H9 (cell line): ENCODE results near the gene ANKRD34B. TPM values are rescaled to one million over a fixed set of nuclear protein-coding genes. Genes with fewer than 3 reads are reported as not detected.

Experiments
- DNase-seq: peaks from one replicate; pipeline ENCODE4 v3.0.0-alpha.2; 2017
- H2AFZ ChIP-seq: one replicate; pipeline ENCODE4 v1.6.1; 2013; ENCODE audit warnings: mild to moderate bottlenecking, low read length, control low read depth, moderate library complexity
- H2AK5ac ChIP-seq: 2 replicates; pipeline ENCODE4 v1.6.1; 2013; ENCODE audit warnings: low read length, control low read depth, mixed read lengths; ENCODE audit not compliant: insufficient read length
- H2BK120ac ChIP-seq: one replicate; pipeline ENCODE4 v1.6.1; 2013; ENCODE audit warnings: low read depth, mild to moderate bottlenecking, low read length, control low read depth, inconsistent platforms; ENCODE audit not compliant: poor library complexity, severe bottlenecking
- H2BK12ac ChIP-seq: 2 replicates; pipeline ENCODE4 v1.6.1; 2013; ENCODE audit warnings: low read length, control low read depth, mixed read lengths, low read depth; ENCODE audit not compliant: insufficient read length
- H2BK15ac ChIP-seq: 2 replicates; pipeline ENCODE4 v1.6.1; 2013; ENCODE audit warnings: low read depth, low read length, control low read depth
- H2BK20ac ChIP-seq: one replicate; pipeline ENCODE4 v1.6.1; 2013; ENCODE audit warnings: low read depth, mild to moderate bottlenecking, low read length, control low read depth, inconsistent platforms; ENCODE audit not compliant: poor library complexity, severe bottlenecking
- H2BK5ac ChIP-seq: 2 replicates; pipeline ENCODE4 v1.6.1; 2013; ENCODE audit warnings: low read length, control low read depth, mixed read lengths; ENCODE audit not compliant: insufficient read length
- H3K14ac ChIP-seq: 2 replicates; pipeline ENCODE4 v1.6.1; 2013; ENCODE audit warnings: low read length, control low read depth; ENCODE audit not compliant: insufficient read depth
- H3K18ac ChIP-seq: 2 replicates; pipeline ENCODE4 v1.6.1; 2013; ENCODE audit warnings: low read depth, mild to moderate bottlenecking, mixed read lengths, low read length, control low read depth; ENCODE audit not compliant: insufficient read length
- H3K23ac ChIP-seq: 2 replicates; pipeline ENCODE4 v1.6.1; 2013; ENCODE audit warnings: low read length, control low read depth, mixed read lengths, low read depth; ENCODE audit not compliant: insufficient read length
- H3K23me2 ChIP-seq: 2 replicates; pipeline ENCODE4 v1.6.1; 2013; ENCODE audit warnings: low read depth, mild to moderate bottlenecking, mixed read lengths, low read length, control low read depth; ENCODE audit not compliant: insufficient read length, poor library complexity, severe bottlenecking
- H3K27ac ChIP-seq: 2 replicates; pipeline ENCODE4 v1.5.1; 2013; ENCODE audit warnings: low read length, control low read depth, mixed read lengths, low read depth; ENCODE audit not compliant: insufficient read length
- H3K27me3 ChIP-seq: 2 replicates; pipeline ENCODE4 v1.6.1; 2013; ENCODE audit warnings: low read length, control low read depth, inconsistent platforms; ENCODE audit not compliant: insufficient read depth
- H3K4ac ChIP-seq: 2 replicates; pipeline ENCODE4 v1.6.1; 2013; ENCODE audit warnings: low read depth, mild to moderate bottlenecking, control low read depth, inconsistent platforms, low read length, moderate library complexity
- H3K4me1 ChIP-seq: 2 replicates; pipeline ENCODE4 v1.6.1; 2013; ENCODE audit warnings: low read length, control low read depth, inconsistent platforms; ENCODE audit not compliant: insufficient read depth
- H3K4me2 ChIP-seq: 2 replicates; pipeline ENCODE4 v1.6.1; 2013; ENCODE audit warnings: low read length, control low read depth, mixed read lengths; ENCODE audit not compliant: insufficient read length, insufficient read depth
- H3K56ac ChIP-seq: 2 replicates; pipeline ENCODE4 v1.6.1; 2013; ENCODE audit warnings: low read depth, mild to moderate bottlenecking, mixed read lengths, low read length, control low read depth; ENCODE audit not compliant: insufficient read length
- H3K79me1 ChIP-seq: 2 replicates; pipeline ENCODE4 v1.6.1; 2013; ENCODE audit warnings: low read depth, mild to moderate bottlenecking, moderate library complexity, low read length, control low read depth, inconsistent platforms; ENCODE audit not compliant: insufficient read depth, poor library complexity, severe bottlenecking
- H3K79me2 ChIP-seq: 2 replicates; pipeline ENCODE4 v1.6.1; 2013; ENCODE audit warnings: low read length, control low read depth, inconsistent platforms; ENCODE audit not compliant: insufficient read depth
- H3K9ac ChIP-seq: 2 replicates; pipeline ENCODE4 v1.6.1; 2013; ENCODE audit warnings: low read length, control low read depth, mixed read lengths; ENCODE audit not compliant: insufficient read length; ENCODE audit errors: extremely low read depth
- H3K9me3 ChIP-seq: one replicate; pipeline ENCODE4 v1.6.1; 2013; ENCODE audit warnings: low read depth, low read length, inconsistent platforms; ENCODE audit not compliant: control insufficient read depth
- H3T11ph ChIP-seq: one replicate; pipeline ENCODE4 v1.6.1; 2013; ENCODE audit warnings: mild to moderate bottlenecking, low read length, control low read depth, inconsistent platforms
- H4K20me1 ChIP-seq: one replicate; pipeline ENCODE4 v1.6.1; 2013; ENCODE audit not compliant: control insufficient read depth, insufficient read length, insufficient read depth
- H4K5ac ChIP-seq: 2 replicates; pipeline ENCODE4 v1.6.1; 2013; ENCODE audit warnings: low read depth, mild to moderate bottlenecking, mixed read lengths, low read length, control low read depth; ENCODE audit not compliant: insufficient read length
- H4K8ac ChIP-seq: replicated peaks from 2 replicates; pipeline ENCODE4 v1.6.1; 2013; ENCODE audit warnings: low read length, control low read depth, mixed read lengths, low read depth; ENCODE audit not compliant: insufficient read length
- H4K91ac ChIP-seq: 2 replicates; pipeline ENCODE4 v1.6.1; 2013; ENCODE audit warnings: low read depth, mild to moderate bottlenecking, moderate library complexity, mixed read lengths, low read length, control low read depth; ENCODE audit not compliant: insufficient read length
- H3K27ac Mint-ChIP-seq, 3 experiments: 2 replicates in 2 of 3; 3 replicates in 1 of 3; pipeline ENCODE4 v1.8.0; 2020 to 2021; ENCODE audit warnings: mixed read lengths in 3 of 3, mild to moderate bottlenecking in 1 of 3, moderate library complexity in 1 of 3
- H3K27me3 Mint-ChIP-seq: 2 replicates; pipeline ENCODE4 v1.8.0; 2021; ENCODE audit warnings: low read depth, mild to moderate bottlenecking, moderate library complexity, mixed read lengths
- H3K36me3 Mint-ChIP-seq, 3 experiments: 2 replicates in 2 of 3; 3 replicates in 1 of 3; pipeline ENCODE4 v1.8.0; 2020 to 2021; ENCODE audit warnings: low read depth in 3 of 3, mixed read lengths in 3 of 3; ENCODE audit not compliant: insufficient read depth in 1 of 3
- H3K4me1 Mint-ChIP-seq, 2 experiments: 2 replicates each; pipeline ENCODE4 v1.8.0; 2020; ENCODE audit warnings: mixed read lengths in 2 of 2
- H3K4me3 Mint-ChIP-seq, 2 experiments: 2 replicates in 1 of 2; 3 replicates in 1 of 2; pipeline ENCODE4 v1.8.0; 2020 to 2021; ENCODE audit warnings: mild to moderate bottlenecking in 2 of 2, mixed read lengths in 2 of 2, moderate library complexity in 1 of 2
- H3K9me3 Mint-ChIP-seq, 2 experiments: 2 replicates in 1 of 2; 3 replicates in 1 of 2; pipeline ENCODE4 v1.8.0; 2020; ENCODE audit warnings: mild to moderate bottlenecking in 2 of 2, mixed read lengths in 2 of 2, moderate library complexity in 1 of 2
- WGBS: extraction: QIAGEN DNeasy Blood & Tissue Kit; methylation state at CpG from one replicate; pipeline ENCODE4 v1.1.7; 2013; ENCODE audit warnings: missing lambda C conversion rate, low lambda C conversion rate, mixed read lengths; ENCODE audit not compliant: insufficient read length; ENCODE audit errors: extremely low coverage; 5-methylcytosine and 5-hydroxymethylcytosine counted together
- total RNA-seq: library from RNA; stranded (reverse); gene quantifications from 2 replicates; pipeline ENCODE4 v1.2.1, GENCODE V29; 2021
- TF ChIP-seq, protein P1 (sequence below): fragments of 200-600 bp; sonication (generic); conservative IDR thresholded peaks from 3 replicates; pipeline ENCODE4 v1.8.0; 2021; ENCODE audit warnings: antibody characterized with exemption, mild to moderate bottlenecking

ANKRD34B gene
- total RNA-seq, 1 experiment from 2014 or later, result 0.72 TPM

DNA sequence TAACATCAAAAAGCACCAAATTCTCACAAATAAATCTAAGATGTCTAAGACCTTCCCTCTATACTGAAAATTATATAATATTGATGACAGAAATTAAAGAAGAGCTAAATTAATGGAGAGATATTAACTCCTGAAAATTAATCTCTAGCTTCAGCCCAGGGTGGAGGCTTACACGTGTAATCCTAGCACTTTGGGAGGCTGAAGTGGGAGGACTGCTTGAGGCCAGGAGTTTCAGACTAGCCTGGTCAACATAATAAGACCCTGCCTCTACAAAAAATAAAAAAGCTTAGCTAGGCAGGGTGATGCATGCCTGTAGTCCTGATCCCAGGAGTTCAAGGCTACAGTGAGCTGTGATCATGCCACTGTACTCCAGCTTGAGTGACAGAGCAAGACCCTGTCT lies 39.6 kb upstream of the ANKRD34B start:
- no peaks in the 10 kb centered on the region for H3K9me3 ChIP-seq
- H3K27ac Mint-ChIP-seq, result no peak overlapping the region
- H3K27me3 Mint-ChIP-seq, result no peaks in the 10 kb centered on the region

More for the DNA sequence above, 39.6 kb upstream of the ANKRD34B start:
- no peak overlapping the region for H3K18ac ChIP-seq
- H3K4me1 ChIP-seq, result no peaks in the 10 kb centered on the region
- H2BK15ac ChIP-seq, result no peak overlapping the region
- H3K4me2 ChIP-seq, result no peak overlapping the region
- no CpG with 5 or more reads among the region's 1 CpG for WGBS
- H4K8ac ChIP-seq, result no peak overlapping the region
- no peak overlapping the region for H3K27ac ChIP-seq
- H3K4ac ChIP-seq, result no peak overlapping the region
- no peaks in the 10 kb centered on the region for H3K23me2 ChIP-seq
- H4K91ac ChIP-seq, result no peak overlapping the region
- Mint-ChIP-seq H3K4me3 (no peak overlapping the region), H3K36me3 (no peaks in the 10 kb centered on the region; a peak in 1 of 7 replicates), H3K4me1 (peaks cover 0 to under 1% of the 10 kb centered on the region in 2 experiments; a peak in 2 of 4 replicates), H3K9me3 (peaks cover 0 to 6% of the 10 kb centered on the region in 2 experiments; a peak in 3 of 5 replicates)
- no peak overlapping the region for H3K56ac ChIP-seq
- no peak overlapping the region for H2BK120ac ChIP-seq
- no peaks in the 10 kb centered on the region for H3K79me2 ChIP-seq
- H2BK12ac ChIP-seq, result no peak overlapping the region
- TF ChIP-seq, protein P1, sequence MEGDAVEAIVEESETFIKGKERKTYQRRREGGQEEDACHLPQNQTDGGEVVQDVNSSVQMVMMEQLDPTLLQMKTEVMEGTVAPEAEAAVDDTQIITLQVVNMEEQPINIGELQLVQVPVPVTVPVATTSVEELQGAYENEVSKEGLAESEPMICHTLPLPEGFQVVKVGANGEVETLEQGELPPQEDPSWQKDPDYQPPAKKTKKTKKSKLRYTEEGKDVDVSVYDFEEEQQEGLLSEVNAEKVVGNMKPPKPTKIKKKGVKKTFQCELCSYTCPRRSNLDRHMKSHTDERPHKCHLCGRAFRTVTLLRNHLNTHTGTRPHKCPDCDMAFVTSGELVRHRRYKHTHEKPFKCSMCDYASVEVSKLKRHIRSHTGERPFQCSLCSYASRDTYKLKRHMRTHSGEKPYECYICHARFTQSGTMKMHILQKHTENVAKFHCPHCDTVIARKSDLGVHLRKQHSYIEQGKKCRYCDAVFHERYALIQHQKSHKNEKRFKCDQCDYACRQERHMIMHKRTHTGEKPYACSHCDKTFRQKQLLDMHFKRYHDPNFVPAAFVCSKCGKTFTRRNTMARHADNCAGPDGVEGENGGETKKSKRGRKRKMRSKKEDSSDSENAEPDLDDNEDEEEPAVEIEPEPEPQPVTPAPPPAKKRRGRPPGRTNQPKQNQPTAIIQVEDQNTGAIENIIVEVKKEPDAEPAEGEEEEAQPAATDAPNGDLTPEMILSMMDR, result no peak
- H3K14ac ChIP-seq, result no peak overlapping the region
- H3K9ac ChIP-seq, result no peak overlapping the region
- no peak overlapping the region for H2AK5ac ChIP-seq
- H4K20me1 ChIP-seq, result no peaks in the 10 kb centered on the region
- H2BK5ac ChIP-seq, result no peak overlapping the region
- no peak overlapping the region for H3K23ac ChIP-seq
- no peak overlapping the region for H2AFZ ChIP-seq
- H3K79me1 ChIP-seq, result no peaks in the 10 kb centered on the region
- DNase-seq, result no peak
- H3K27me3 ChIP-seq, result no peaks in the 10 kb centered on the region
- no peak overlapping the region for H4K5ac ChIP-seq
- H2BK20ac ChIP-seq, result no peak overlapping the region
- H3T11ph ChIP-seq, result no peak overlapping the region
